Mucosa of rectum (tissue), 2 donors: Measurements from ENCODE around the gene CCDC12.

Source experiments
- H3K27ac ChIP-seq, 2 donors: one replicate each; pipeline ENCODE4 v1.7.0; 2013; ENCODE audit warnings: inconsistent platforms in 2 of 2, low read depth in 2 of 2, low read length in 2 of 2
- H3K27me3 ChIP-seq, 2 donors: one replicate each; pipeline ENCODE4 v1.7.0; 2013; ENCODE audit warnings: low read length in 2 of 2; ENCODE audit not compliant: control insufficient read depth in 2 of 2, insufficient read depth in 2 of 2
- H3K36me3 ChIP-seq, 2 donors: one replicate each; pipeline ENCODE4 v1.7.0; 2013; ENCODE audit warnings: low read length in 2 of 2; ENCODE audit not compliant: control insufficient read depth in 2 of 2, insufficient read depth in 2 of 2
- H3K4me1 ChIP-seq, 2 donors: one replicate each; pipeline ENCODE4 v1.7.0; 2013; ENCODE audit warnings: low read length in 2 of 2, mild to moderate bottlenecking in 1 of 2; ENCODE audit not compliant: control insufficient read depth in 2 of 2, insufficient read depth in 2 of 2
- H3K4me3 ChIP-seq, 2 donors: one replicate each; pipeline ENCODE4 v1.7.0; 2013; ENCODE audit warnings: low read length in 2 of 2
- H3K9ac ChIP-seq, 2 donors: one replicate each; pipeline ENCODE4 v1.7.0; 2013; ENCODE audit warnings: low read length in 2 of 2, low read depth in 1 of 2, mild to moderate bottlenecking in 1 of 2
- H3K9me3 ChIP-seq, 2 donors: one replicate each; pipeline ENCODE4 v1.7.0; 2013; ENCODE audit warnings: low read length in 2 of 2; ENCODE audit not compliant: control insufficient read depth in 2 of 2
- donor health status: healthy.
- donor health status: Normal muscosa, but diverticular disease.

The CCDC12 gene

GRCh38 chr3:46976326-46977190 is at the start of gene CCDC12:
Gene CCDC12, minus strand, starts transcription at chr3:46976745. Its CDS starts 13 bp downstream, at chr3:46976732.
- Histone ChIP-seq H3K9me3 (no peaks in the 10 kb centered on the region), H3K27ac (peak within 1 kb of the TSS; percentile 90 to 93), H3K4me1 (peaks cover 27 to 35% of the 10 kb centered on the region in 2 donors), H3K9ac (peak within 1 kb of the TSS; percentile 92 to 99), H3K4me3 (peak within 1 kb of the TSS; percentile 99), H3K27me3 (no peaks in the 10 kb centered on the region), H3K36me3 (peaks cover 0 to under 1% of the 10 kb centered on the region in 2 donors)

GRCh38 chr3:47024932-47025331 is 48.4 kb upstream of the CCDC12 start:
- Histone ChIP-seq H3K4me3 (no peak overlapping the region), H3K9ac (no peak overlapping the region)

GRCh38 chr3:47022641-47023071 is 46.1 kb upstream of the CCDC12 start:
- H3K27me3 ChIP-seq, result no peaks in the 10 kb centered on the region
- H3K4me3 ChIP-seq, result no peak overlapping the region
- H3K36me3 ChIP-seq, result peaks cover 22 to 24% of the 10 kb centered on the region in 2 donors
- H3K4me1 ChIP-seq, result peaks cover 3 to 7% of the 10 kb centered on the region in 2 donors
- H3K9ac ChIP-seq, result peak overlapping the region in 1 of 2 donors; percentile 12
- peak overlapping the region in 1 of 2 donors; percentile 35 for H3K27ac ChIP-seq
- no peaks in the 10 kb centered on the region for H3K9me3 ChIP-seq

More at GRCh38 chr3:47024932-47025331, 48.4 kb upstream of the CCDC12 start:
- peaks cover 5 to 8% of the 10 kb centered on the region in 2 donors for H3K36me3 ChIP-seq
- no peaks in the 10 kb centered on the region for H3K27me3 ChIP-seq
- no peaks in the 10 kb centered on the region for H3K9me3 ChIP-seq
- no peak overlapping the region for H3K27ac ChIP-seq
- H3K4me1 ChIP-seq, result peaks cover 3 to 7% of the 10 kb centered on the region in 2 donors

- Histone ChIP-seq H3K36me3 (peaks cover 36 to 39% of the 10 kb centered on the region in 2 donors), H3K9ac (no peak overlapping the region), H3K4me3 (no peak overlapping the region), H3K4me1 (peaks cover 3 to 7% of the 10 kb centered on the region in 2 donors), H3K27me3 (no peaks in the 10 kb centered on the region), H3K9me3 (no peaks in the 10 kb centered on the region), H3K27ac (no peak overlapping the region)
Observed at GRCh38 chr3:47020311-47020710, 43.8 kb upstream of the CCDC12 start.

- Histone ChIP-seq H3K27me3 (no peaks in the 10 kb centered on the region), H3K27ac (no peak overlapping the region), H3K9ac (no peak overlapping the region), H3K4me3 (no peak overlapping the region), H3K36me3 (peaks cover 39 to 45% of the 10 kb centered on the region in 2 donors), H3K9me3 (no peaks in the 10 kb centered on the region), H3K4me1 (peaks cover 3 to 7% of the 10 kb centered on the region in 2 donors)
Observed at GRCh38 chr3:47019201-47019600, 42.7 kb upstream of the CCDC12 start.

- Histone ChIP-seq H3K4me3 (no peak overlapping the region), H3K9ac (no peak overlapping the region), H3K4me1 (peaks cover 3 to 7% of the 10 kb centered on the region in 2 donors), H3K9me3 (no peaks in the 10 kb centered on the region), H3K27ac (no peak overlapping the region), H3K27me3 (no peaks in the 10 kb centered on the region), H3K36me3 (peaks cover 42 to 52% of the 10 kb centered on the region in 2 donors)
Observed at GRCh38 chr3:47018269-47018611, 41.7 kb upstream of the CCDC12 start.

GRCh38 chr3:47017504-47018268 is 41.1 kb upstream of the CCDC12 start:
- Histone ChIP-seq H3K9ac (no peak overlapping the region), H3K27ac (no peak overlapping the region), H3K4me1 (peaks cover 3 to 5% of the 10 kb centered on the region in 2 donors), H3K36me3 (peaks cover 42 to 54% of the 10 kb centered on the region in 2 donors), H3K9me3 (no peaks in the 10 kb centered on the region), H3K4me3 (no peak overlapping the region), H3K27me3 (no peaks in the 10 kb centered on the region)

- Histone ChIP-seq H3K27me3 (no peaks in the 10 kb centered on the region), H3K4me1 (peaks cover 0 to 3% of the 10 kb centered on the region in 2 donors), H3K27ac (no peak overlapping the region), H3K9ac (no peak overlapping the region), H3K36me3 (peaks cover 42 to 54% of the 10 kb centered on the region in 2 donors), H3K4me3 (no peak overlapping the region), H3K9me3 (no peaks in the 10 kb centered on the region)
Observed at GRCh38 chr3:47016934-47017435, 40.4 kb upstream of the CCDC12 start.

GRCh38 chr3:47016086-47016933 is 39.8 kb upstream of the CCDC12 start:
- H3K27me3 ChIP-seq, result no peaks in the 10 kb centered on the region
- peaks cover 0 to 3% of the 10 kb centered on the region in 2 donors for H3K4me1 ChIP-seq
- peaks cover 42 to 54% of the 10 kb centered on the region in 2 donors for H3K36me3 ChIP-seq
- H3K4me3 ChIP-seq, result no peak overlapping the region
- H3K27ac ChIP-seq, result no peak overlapping the region
- H3K9ac ChIP-seq, result no peak overlapping the region
- H3K9me3 ChIP-seq, result no peaks in the 10 kb centered on the region
